OCI-LY7 (cell line): ENCODE results near the gene SEC23A.
"Not testable (repeated sequence)": the region's sequence is repeated elsewhere in the genome, so short reads cannot be mapped to it uniquely, and the experiment has no call there.

ENCODE experiments used
- EZH2phosphoT487 ChIP-seq: fragments of 200-600 bp; sonication (generic); IDR thresholded peaks from 2 replicates; pipeline ENCODE4 v1.6.1; 2018; ENCODE audit warnings: low read depth, borderline replicate concordance, mild to moderate bottlenecking, mixed run types, antibody characterized with exemption, low read length, moderate library complexity, mixed read lengths
- TF ChIP-seq, protein P1 (sequence below): fragments of 200-600 bp; sonication (generic); conservative IDR thresholded peaks from 2 replicates; pipeline ENCODE4 v1.5.1; 2014; ENCODE audit warnings: mild to moderate bottlenecking, antibody characterized with exemption, low read length, moderate library complexity, mixed read lengths

DNA sequence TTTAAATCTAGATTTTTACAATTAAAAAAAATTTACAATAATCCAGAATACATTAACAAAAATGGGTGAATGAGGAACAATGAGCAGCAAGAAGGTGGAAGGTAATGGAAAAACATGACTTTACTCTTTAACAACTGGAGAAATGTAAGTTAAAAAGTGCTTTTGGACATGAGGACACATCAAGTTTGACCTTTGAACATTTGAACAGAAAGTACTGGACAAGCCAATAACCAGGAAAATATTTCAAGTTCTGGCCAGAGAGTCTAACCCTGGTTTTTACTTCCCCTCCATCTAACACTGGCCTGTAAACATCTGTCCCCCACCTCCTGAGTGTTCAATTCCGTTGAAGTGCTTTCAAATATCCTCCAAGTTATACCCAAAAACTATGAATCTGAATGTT is 94.1 kb downstream of the SEC23A start:
- TF ChIP-seq, protein P1, sequence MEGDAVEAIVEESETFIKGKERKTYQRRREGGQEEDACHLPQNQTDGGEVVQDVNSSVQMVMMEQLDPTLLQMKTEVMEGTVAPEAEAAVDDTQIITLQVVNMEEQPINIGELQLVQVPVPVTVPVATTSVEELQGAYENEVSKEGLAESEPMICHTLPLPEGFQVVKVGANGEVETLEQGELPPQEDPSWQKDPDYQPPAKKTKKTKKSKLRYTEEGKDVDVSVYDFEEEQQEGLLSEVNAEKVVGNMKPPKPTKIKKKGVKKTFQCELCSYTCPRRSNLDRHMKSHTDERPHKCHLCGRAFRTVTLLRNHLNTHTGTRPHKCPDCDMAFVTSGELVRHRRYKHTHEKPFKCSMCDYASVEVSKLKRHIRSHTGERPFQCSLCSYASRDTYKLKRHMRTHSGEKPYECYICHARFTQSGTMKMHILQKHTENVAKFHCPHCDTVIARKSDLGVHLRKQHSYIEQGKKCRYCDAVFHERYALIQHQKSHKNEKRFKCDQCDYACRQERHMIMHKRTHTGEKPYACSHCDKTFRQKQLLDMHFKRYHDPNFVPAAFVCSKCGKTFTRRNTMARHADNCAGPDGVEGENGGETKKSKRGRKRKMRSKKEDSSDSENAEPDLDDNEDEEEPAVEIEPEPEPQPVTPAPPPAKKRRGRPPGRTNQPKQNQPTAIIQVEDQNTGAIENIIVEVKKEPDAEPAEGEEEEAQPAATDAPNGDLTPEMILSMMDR = not testable (repeated sequence)
- TF ChIP-seq EZH2phosphoT487 = not testable (repeated sequence)
